GM19193 (cell line): Measurements from ENCODE around the gene FN3KRP.

ENCODE experiments used
- POLR2A ChIP-seq: IDR thresholded peaks from 4 replicates; pipeline ENCODE4 v1.6.1; 2011; ENCODE audit not compliant: insufficient read depth, insufficient read length; ENCODE audit errors: extremely low read depth

Gene FN3KRP

GRCh38 chr17:82698065-82698973 is 18.2 kb upstream of the FN3KRP start, which contains the start of gene RAB40B:
TSS of gene RAB40B (minus strand) at chr17:82698698. CDS start at chr17:82698596, 102 bp downstream.
- peak; percentile 42 for TF ChIP-seq POLR2A

GRCh38 chr17:82698974-82699442 is 17.5 kb upstream of the FN3KRP start:
- no peak for TF ChIP-seq POLR2A

- no peak for TF ChIP-seq POLR2A
Observed at GRCh38 chr17:82699551-82699950, 17.0 kb upstream of the FN3KRP start.

GRCh38 chr17:82702231-82702927 is 14.1 kb upstream of the FN3KRP start:
- no peak for TF ChIP-seq POLR2A

GRCh38 chr17:82703036-82703745 is 13.3 kb upstream of the FN3KRP start:
- no peak for TF ChIP-seq POLR2A

- no peak for TF ChIP-seq POLR2A
Observed at GRCh38 chr17:82703935-82704865, 12.3 kb upstream of the FN3KRP start.

GRCh38 chr17:82704886-82705285 is 11.6 kb upstream of the FN3KRP start:
- TF ChIP-seq POLR2A: no peak

- no peak for TF ChIP-seq POLR2A
Observed at GRCh38 chr17:82705756-82706155, 10.8 kb upstream of the FN3KRP start.

- no peak for TF ChIP-seq POLR2A
Observed at GRCh38 chr17:82709024-82709675, 7.4 kb upstream of the FN3KRP start.

- TF ChIP-seq POLR2A: no peak
Observed at GRCh38 chr17:82709676-82710498, 6.6 kb upstream of the FN3KRP start.

- TF ChIP-seq POLR2A: no peak
Observed at GRCh38 chr17:82710499-82711232, 5.8 kb upstream of the FN3KRP start.
